OCI-LY1 (cell line): Measurements from ENCODE around the gene MAML2.

Source experiments
- CTCF ChIP-seq: fragments of 200-600 bp; sonication (generic), shearing (Covaris generic); IDR thresholded peaks from 2 replicates; pipeline ENCODE4 v1.5.1; 2017; ENCODE audit warnings: mild to moderate bottlenecking, antibody characterized with exemption, low read length, moderate library complexity, mixed read lengths
- EZH2 ChIP-seq: fragments of 200-600 bp; sonication (generic), shearing (Covaris generic); IDR thresholded peaks from 2 replicates; pipeline ENCODE4 v1.8.0; 2017; ENCODE audit warnings: borderline replicate concordance, mixed run types, mild to moderate bottlenecking, antibody characterized with exemption, low read length, moderate library complexity, mixed read lengths

GRCh38 chr11:96177146-96177545 lies 165.8 kb downstream of the MAML2 start:
- TF ChIP-seq CTCF (no peak), EZH2 (no peak)
